ENCODE data around the gene DDX3X. TPM values are rescaled to one million over a fixed set of nuclear protein-coding genes. Genes with fewer than 3 reads are reported as not detected.
"Not testable (repeated sequence)": the region's sequence is repeated elsewhere in the genome, so short reads cannot be mapped to it uniquely, and the experiment has no call there.

Gene DDX3X
- total and polyA plus RNA-seq, 10 of the 15 experiments (the other 5 are each of a cell fraction or from before 2014, with no cell fraction given), result 52.0 to 283 (median 172) TPM

GRCh38 chrX:41369152-41369551 lies 35.2 kb downstream of the DDX3X start (continued):
- no peak for TF ChIP-seq MAX (IDR thresholded peaks at IDR 0.05; ENCODE audit: low read depth, low read length)
- TF ChIP-seq NFYB (IDR thresholded peaks at IDR 0.05; ENCODE audit: insufficient read depth, low read depth, low read length), result no peak
- no peak for TF ChIP-seq ZNF207 (IDR thresholded peaks at IDR 0.05; ENCODE audit: borderline replicate concordance)
- no peak for TF ChIP-seq BCL11A (IDR thresholded peaks at IDR 0.05; ENCODE audit: low read depth, low read length)
- TF ChIP-seq MLLT1 (IDR thresholded peaks at IDR 0.05), result no peak
- TF ChIP-seq ZBTB11 (CRISPR knock-in tag; IDR thresholded peaks at IDR 0.05), result no peak

- H3K27ac ChIP-seq (ENCODE audit: control insufficient read depth, insufficient read depth); ATAC-seq; DNase-seq (ENCODE audit: low read depth, low spot score); FAIRE-seq; H2AFZ ChIP-seq (ENCODE audit: control insufficient read depth, low read depth, low read length); H3K9me3 ChIP-seq (replicated peaks; ENCODE audit: control insufficient read depth, insufficient read depth, low read length); H3K79me2 ChIP-seq (ENCODE audit: control insufficient read depth, insufficient read depth, low read length); CTCF ChIA-PET; H3K9ac ChIP-seq (ENCODE audit: control insufficient read depth, insufficient read depth, low read length); H3K27me3 ChIP-seq (replicated peaks in 1 of 2; ENCODE audit: control insufficient read depth in 2 of 2, insufficient read depth in 2 of 2, low read length in 1 of 2); H3K4me2 ChIP-seq (ENCODE audit: control insufficient read depth, insufficient read depth); BruUV-seq (replicated peaks); RAD21 ChIA-PET (ENCODE audit: unreplicated experiment); H3K36me3 ChIP-seq (ENCODE audit: control insufficient read depth in 2 of 2, insufficient read depth in 2 of 2, low read length in 1 of 2); in situ Hi-C loops (cut with MboI); POLR2A ChIA-PET; intact Hi-C loops (cut with micrococcal nuclease; ENCODE audit: unreplicated experiment); H4K20me1 ChIP-seq (ENCODE audit: control insufficient read depth, insufficient read depth); H3K4me1 ChIP-seq (ENCODE audit: control insufficient read depth, insufficient read depth, low read length); H3K4me3 ChIP-seq: not testable (repeated sequence)
- SMC1A ChIA-PET (ENCODE audit: uncharacterized antibody, unreplicated experiment), result interaction anchor here (1.0 kb wide), 1 partner anchor 9 kb away, joined by 3 read pairs; no protein-coding TSS in a partner anchor
- 73% methylated on average over 5 of the region's 5 CpGs for WGBS (ENCODE audit: insufficient coverage, insufficient replicate concordance, low lambda C conversion rate, missing lambda C conversion rate)
Measured at GRCh38 chrX:41371575-41371974, 37.6 kb downstream of the DDX3X start.

All from GM12878 (cell line).